Measurements from ENCODE around the gene SPATA7. TPM values are rescaled to one million over a fixed set of nuclear protein-coding genes. Genes with fewer than 3 reads are reported as not detected.

SPATA7 gene
- total RNA-seq, 1 donor from 2014 or later, result 6.5 TPM

GRCh38 chr14:88463318-88463717 lies 77.9 kb downstream of the SPATA7 start:
- Histone ChIP-seq H3K9me3 (ENCODE audit: insufficient read depth, low read depth, low read length) (no peaks in the 10 kb centered on the region), H3K79me2 (ENCODE audit: insufficient read depth, low read length) (no peaks in the 10 kb centered on the region), H2AFZ (ENCODE audit: low read depth, low read length) (no peak overlapping the region), H4K20me1 (ENCODE audit: insufficient read depth, low read length) (peaks cover 8% of the 10 kb centered on the region), H3K9ac (ENCODE audit: low read length) (no peak overlapping the region), H3K27me3 (ENCODE audit: insufficient read depth, low read length) (no peaks in the 10 kb centered on the region), H3K4me3 (ENCODE audit: insufficient read depth, low read depth, low read length) (no peak overlapping the region), H3K4me1 (ENCODE audit: insufficient read depth, low read length) (peaks cover 6% of the 10 kb centered on the region), H3K4me2 (ENCODE audit: low read length) (no peak overlapping the region), H3K36me3 (ENCODE audit: insufficient read depth, low read length) (peaks cover 24% of the 10 kb centered on the region), H3K27ac (ENCODE audit: low read depth, low read length) (no peak overlapping the region)
- H3K36me3 Mint-ChIP-seq (ENCODE audit: low read depth, unreplicated experiment), result peaks cover 40% of the 10 kb centered on the region
- no peak overlapping the region for H3K4me3 Mint-ChIP-seq (ENCODE audit: unreplicated experiment)
- DNase-seq (ENCODE audit: low read depth) (no peak), FAIRE-seq (no peak)
- peaks cover 10% of the 10 kb centered on the region for H3K9me3 Mint-ChIP-seq (ENCODE audit: unreplicated experiment)
- no peaks in the 10 kb centered on the region for H3K27me3 Mint-ChIP-seq (ENCODE audit: low read depth, unreplicated experiment)
- TF ChIP-seq, protein P1, sequence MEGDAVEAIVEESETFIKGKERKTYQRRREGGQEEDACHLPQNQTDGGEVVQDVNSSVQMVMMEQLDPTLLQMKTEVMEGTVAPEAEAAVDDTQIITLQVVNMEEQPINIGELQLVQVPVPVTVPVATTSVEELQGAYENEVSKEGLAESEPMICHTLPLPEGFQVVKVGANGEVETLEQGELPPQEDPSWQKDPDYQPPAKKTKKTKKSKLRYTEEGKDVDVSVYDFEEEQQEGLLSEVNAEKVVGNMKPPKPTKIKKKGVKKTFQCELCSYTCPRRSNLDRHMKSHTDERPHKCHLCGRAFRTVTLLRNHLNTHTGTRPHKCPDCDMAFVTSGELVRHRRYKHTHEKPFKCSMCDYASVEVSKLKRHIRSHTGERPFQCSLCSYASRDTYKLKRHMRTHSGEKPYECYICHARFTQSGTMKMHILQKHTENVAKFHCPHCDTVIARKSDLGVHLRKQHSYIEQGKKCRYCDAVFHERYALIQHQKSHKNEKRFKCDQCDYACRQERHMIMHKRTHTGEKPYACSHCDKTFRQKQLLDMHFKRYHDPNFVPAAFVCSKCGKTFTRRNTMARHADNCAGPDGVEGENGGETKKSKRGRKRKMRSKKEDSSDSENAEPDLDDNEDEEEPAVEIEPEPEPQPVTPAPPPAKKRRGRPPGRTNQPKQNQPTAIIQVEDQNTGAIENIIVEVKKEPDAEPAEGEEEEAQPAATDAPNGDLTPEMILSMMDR (IDR thresholded peaks at IDR 0.05; ENCODE audit: insufficient read depth, low read depth, low read length), result no peak
- TF ChIP-seq EZH2 (IDR thresholded peaks at IDR 0.05; ENCODE audit: insufficient read depth, low read length), result no peak
- no peak overlapping the region for H3K27ac Mint-ChIP-seq (ENCODE audit: unreplicated experiment)
- H3K4me1 Mint-ChIP-seq (ENCODE audit: low read depth, unreplicated experiment), result peaks cover 1% of the 10 kb centered on the region

- Histone ChIP-seq H3K4me3 (ENCODE audit: insufficient read depth, low read depth, low read length) (no peak overlapping the region), H3K27ac (ENCODE audit: low read depth, low read length) (peak overlapping the region; percentile 51), H3K9me3 (ENCODE audit: insufficient read depth, low read depth, low read length) (no peaks in the 10 kb centered on the region), H3K4me1 (ENCODE audit: insufficient read depth, low read length) (peaks cover 14% of the 10 kb centered on the region), H4K20me1 (ENCODE audit: insufficient read depth, low read length) (peaks cover 8% of the 10 kb centered on the region), H2AFZ (ENCODE audit: low read depth, low read length) (no peak overlapping the region), H3K4me2 (ENCODE audit: low read length) (peak overlapping the region; percentile 56), H3K79me2 (ENCODE audit: insufficient read depth, low read length) (no peaks in the 10 kb centered on the region), H3K9ac (ENCODE audit: low read length) (no peak overlapping the region), H3K27me3 (ENCODE audit: insufficient read depth, low read length) (no peaks in the 10 kb centered on the region), H3K36me3 (ENCODE audit: insufficient read depth, low read length) (peaks cover 38% of the 10 kb centered on the region)
- H3K27ac Mint-ChIP-seq (ENCODE audit: unreplicated experiment), result peak overlapping the region; percentile 41
- TF ChIP-seq, protein P1 (IDR thresholded peaks at IDR 0.05; ENCODE audit: insufficient read depth, low read depth, low read length), result no peak
- no peak for TF ChIP-seq EZH2 (IDR thresholded peaks at IDR 0.05; ENCODE audit: insufficient read depth, low read length)
- DNase-seq (ENCODE audit: low read depth), result peak; percentile 92
- H3K36me3 Mint-ChIP-seq (ENCODE audit: low read depth, unreplicated experiment), result peaks cover 14% of the 10 kb centered on the region
- FAIRE-seq, result no peak
- H3K27me3 Mint-ChIP-seq (ENCODE audit: low read depth, unreplicated experiment), result no peaks in the 10 kb centered on the region
- H3K9me3 Mint-ChIP-seq (ENCODE audit: unreplicated experiment), result no peaks in the 10 kb centered on the region
- no peak overlapping the region for H3K4me3 Mint-ChIP-seq (ENCODE audit: unreplicated experiment)
- H3K4me1 Mint-ChIP-seq (ENCODE audit: low read depth, unreplicated experiment), result peaks cover 7% of the 10 kb centered on the region
Measured at GRCh38 chr14:88468406-88468805, 82.9 kb downstream of the SPATA7 start.

- Histone ChIP-seq H3K4me2 (ENCODE audit: low read length) (no peak overlapping the region), H3K9ac (ENCODE audit: low read length) (no peak overlapping the region), H3K27ac (ENCODE audit: low read depth, low read length) (no peak overlapping the region), H3K36me3 (ENCODE audit: insufficient read depth, low read length) (peaks cover 38% of the 10 kb centered on the region), H3K4me1 (ENCODE audit: insufficient read depth, low read length) (peaks cover 14% of the 10 kb centered on the region), H3K9me3 (ENCODE audit: insufficient read depth, low read depth, low read length) (no peaks in the 10 kb centered on the region), H2AFZ (ENCODE audit: low read depth, low read length) (no peak overlapping the region), H4K20me1 (ENCODE audit: insufficient read depth, low read length) (peaks cover 14% of the 10 kb centered on the region), H3K4me3 (ENCODE audit: insufficient read depth, low read depth, low read length) (no peak overlapping the region), H3K27me3 (ENCODE audit: insufficient read depth, low read length) (no peaks in the 10 kb centered on the region), H3K79me2 (ENCODE audit: insufficient read depth, low read length) (peaks cover 10% of the 10 kb centered on the region)
- Mint-ChIP-seq H3K36me3 (ENCODE audit: low read depth, unreplicated experiment) (peaks cover 10% of the 10 kb centered on the region), H3K4me3 (ENCODE audit: unreplicated experiment) (no peak overlapping the region), H3K27me3 (ENCODE audit: low read depth, unreplicated experiment) (no peaks in the 10 kb centered on the region), H3K4me1 (ENCODE audit: low read depth, unreplicated experiment) (peaks cover 7% of the 10 kb centered on the region), H3K27ac (ENCODE audit: unreplicated experiment) (no peak overlapping the region), H3K9me3 (ENCODE audit: unreplicated experiment) (no peaks in the 10 kb centered on the region)
- TF ChIP-seq EZH2 (IDR thresholded peaks at IDR 0.05; ENCODE audit: insufficient read depth, low read length), result no peak
- TF ChIP-seq, protein P1 (IDR thresholded peaks at IDR 0.05; ENCODE audit: insufficient read depth, low read depth, low read length), result no peak
- peak; percentile 42 for DNase-seq (ENCODE audit: low read depth)
- no peak for FAIRE-seq
Measured at GRCh38 chr14:88470542-88471440, 85.3 kb downstream of the SPATA7 start.

All from astrocyte (in vitro differentiated cells and primary cell).